D721Med (cell line): ENCODE data around the gene PCNP.
"Not testable (repeated sequence)": the region's sequence is repeated elsewhere in the genome, so short reads cannot be mapped to it uniquely, and the experiment has no call there.

Experiments
- DNase-seq: peaks from one replicate; pipeline ENCODE4 v3.0.0; 2011; ENCODE audit warnings: low spot score; ENCODE audit not compliant: insufficient read length
- FAIRE-seq: peaks from 2 replicates; lab custom pipeline; 2011; peaks lifted over from hg19 to GRCh38; lab: Jason Lieb, UNC
- CTCF ChIP-seq: IDR thresholded peaks from 2 replicates; pipeline ENCODE4 v1.5.1; 2012; ENCODE audit warnings: mild to moderate bottlenecking, control low read depth; ENCODE audit not compliant: insufficient read depth; ENCODE audit errors: missing control alignments

The PCNP gene

DNA sequence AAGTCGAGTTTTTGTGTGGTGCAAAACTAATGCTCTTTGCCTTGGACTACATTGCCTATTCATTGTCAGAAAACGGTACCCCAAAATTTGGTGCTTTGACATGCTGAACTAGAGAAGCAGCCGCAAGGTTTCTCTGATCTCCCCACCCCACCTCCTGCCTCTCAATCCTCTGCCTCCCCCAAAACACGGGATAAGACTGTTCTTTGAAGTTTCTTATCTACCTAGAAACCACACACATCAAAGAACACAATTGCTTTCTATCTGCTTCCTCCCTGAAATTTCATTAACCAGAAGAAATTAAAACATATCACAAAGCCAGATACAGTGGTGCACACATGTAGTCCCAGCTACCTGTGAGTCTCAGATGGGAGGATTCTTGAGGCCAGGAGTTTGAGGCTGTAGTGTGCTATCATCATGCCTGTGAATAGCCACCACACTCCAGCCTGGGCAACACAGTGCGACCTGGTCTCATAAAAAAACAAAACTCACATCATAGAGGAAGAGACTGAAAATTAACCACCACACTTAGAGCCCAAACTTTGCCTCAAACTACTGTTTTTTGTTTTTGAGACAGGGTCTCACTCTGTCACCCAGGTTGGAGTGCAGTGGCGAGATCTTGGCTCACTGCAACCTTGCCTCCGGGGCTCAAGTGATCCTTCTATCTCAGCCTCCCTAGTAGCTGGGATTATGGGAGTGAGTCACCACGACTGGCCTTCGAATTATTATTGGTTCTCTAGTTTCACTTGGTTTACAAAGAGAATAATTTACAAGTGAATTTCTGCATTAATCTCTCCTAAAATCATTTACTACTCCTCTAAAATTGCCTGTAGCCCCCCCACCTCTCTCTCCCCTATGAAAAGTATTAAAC lies 2.7 kb upstream of the PCNP start:
- no peak for TF ChIP-seq CTCF
- FAIRE-seq (no peak), DNase-seq (no peak)

DNA sequence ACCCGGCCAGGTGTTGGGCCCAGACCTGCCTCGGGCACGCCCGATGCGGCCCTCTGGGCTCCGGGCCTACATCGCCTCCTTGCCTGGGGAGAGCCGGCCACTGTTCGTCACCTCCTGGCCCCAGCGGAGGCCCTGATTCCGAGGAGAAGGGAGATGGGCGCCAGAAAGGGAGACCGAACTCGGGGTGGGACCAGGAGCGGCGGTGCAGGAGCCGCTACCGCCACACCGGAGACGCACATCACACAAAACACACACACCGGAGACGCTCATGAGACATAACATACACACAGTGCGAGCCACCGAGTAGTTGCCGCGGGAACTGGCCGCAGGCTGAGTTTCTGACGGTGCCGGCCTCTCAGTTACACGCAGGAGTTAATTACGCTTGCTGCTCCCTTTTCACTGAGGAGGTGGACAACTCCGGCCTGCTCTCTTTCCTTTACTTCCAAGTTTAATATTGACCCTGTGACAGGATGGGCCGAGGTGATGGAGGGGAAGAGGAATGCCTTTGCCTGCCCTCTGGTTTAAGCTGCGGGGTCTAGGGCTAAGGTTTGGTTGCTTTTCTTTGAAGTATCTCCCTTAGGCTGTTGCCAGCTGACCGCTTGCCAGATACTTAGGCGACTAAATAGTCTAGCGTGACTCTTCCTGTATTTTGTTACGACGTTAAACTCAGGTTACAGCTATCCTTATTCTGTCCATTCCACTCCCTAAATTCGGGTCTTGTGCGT lies 570 bp downstream of the PCNP start:
- no peak for TF ChIP-seq CTCF
- no peak for FAIRE-seq
- DNase-seq, result no peak

DNA sequence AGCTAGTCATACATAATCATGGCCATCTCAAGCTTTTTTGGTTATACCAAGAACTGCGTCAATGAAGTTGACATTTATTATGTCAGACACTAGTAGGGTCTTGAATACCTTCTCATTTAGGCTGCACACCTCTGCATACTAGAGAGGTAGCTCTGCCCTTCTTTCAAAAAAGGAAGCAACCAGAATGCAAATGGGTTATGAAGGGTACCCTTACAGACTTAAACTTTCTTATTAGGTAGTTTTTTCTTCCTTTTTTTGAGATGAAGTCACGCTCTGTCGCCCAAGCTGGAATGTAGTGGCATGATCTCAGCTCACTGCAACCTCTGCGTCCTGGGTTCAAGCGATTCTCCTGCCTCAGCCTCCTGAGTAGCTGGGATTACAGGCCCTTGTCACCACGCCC lies 3.3 kb downstream of the PCNP start:
- no peak for DNase-seq
- TF ChIP-seq CTCF, result no peak
- FAIRE-seq, result no peak

GRCh38 chr3:101588616-101589015 lies 14.6 kb downstream of the PCNP start:
- TF ChIP-seq CTCF, result no peak
- FAIRE-seq, result no peak
- no peak for DNase-seq

DNA sequence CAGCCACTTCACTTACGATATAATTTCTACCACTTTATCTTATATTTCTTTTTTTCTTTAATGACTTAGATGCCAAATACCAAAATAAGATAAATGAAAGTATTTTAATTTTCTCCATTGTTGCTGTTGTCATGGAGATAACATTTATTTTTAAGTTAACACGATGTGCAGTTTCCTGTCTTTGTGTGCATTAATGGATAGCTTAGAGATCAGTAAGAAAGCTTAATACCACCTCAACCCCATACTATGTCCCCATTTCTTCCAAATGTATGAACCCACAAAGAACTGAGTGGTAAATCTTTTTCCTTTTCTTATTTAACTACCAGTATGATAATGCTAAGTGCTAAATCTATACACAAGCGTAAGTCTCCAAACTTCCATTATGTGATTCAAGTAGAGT lies 17.1 kb downstream of the PCNP start:
- FAIRE-seq, result no peak
- TF ChIP-seq CTCF, result no peak
- no peak for DNase-seq

DNA sequence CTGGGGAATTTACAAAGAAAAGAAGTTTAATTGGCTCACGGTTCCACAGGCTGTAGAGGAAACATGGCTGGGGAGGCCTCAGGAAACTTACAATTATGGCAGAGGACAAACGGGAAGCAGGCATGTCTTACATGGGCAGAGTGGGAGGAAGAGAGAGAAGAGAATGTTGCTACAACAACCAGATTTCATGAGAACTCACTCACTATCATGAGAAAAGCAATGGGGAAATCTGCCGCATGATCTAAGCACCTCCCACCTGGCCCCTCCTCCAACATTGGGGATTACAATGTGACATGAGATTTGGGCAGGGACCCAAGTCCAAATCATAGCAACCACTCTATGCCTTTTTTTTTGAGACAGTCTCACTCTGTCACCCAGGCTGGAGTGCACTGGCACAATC lies 28.8 kb downstream of the PCNP start:
- no peak for TF ChIP-seq CTCF

GRCh38 chr3:101603184-101603583 lies 29.2 kb downstream of the PCNP start:
- FAIRE-seq, result no peak
- no peak for TF ChIP-seq CTCF
- no peak for DNase-seq

More for the DNA sequence above, 28.8 kb downstream of the PCNP start:
- no peak for FAIRE-seq
- no peak for DNase-seq

GRCh38 chr3:101605398-101605797 lies 31.4 kb downstream of the PCNP start:
- FAIRE-seq, DNase-seq: not testable (repeated sequence)
